ENCODE results near the gene F11R. TPM values are rescaled to one million over a fixed set of nuclear protein-coding genes. Genes with fewer than 3 reads are reported as not detected.

Gene F11R
- total RNA-seq, 3 donors from 2014 or later (not counting 1 experiment from before 2014, with no cell fraction given) = 27.8 to 34.6 (median 30.2) TPM

GRCh38 chr1:161013488-161014230 is 7.3 kb downstream of the F11R start:
- peak; percentile 61 to 79 for DNase-seq
- Mint-ChIP-seq H3K4me3 (peak overlapping the region; percentile 87), H3K27ac (peak overlapping the region; percentile 94 to 98), H3K9me3 (no peaks in the 10 kb centered on the region), H3K4me1 (peaks cover 20 to 26% of the 10 kb centered on the region in 2 donors), H3K36me3 (no peaks in the 10 kb centered on the region), H3K27me3 (ENCODE audit: low read depth in 2 of 2) (no peaks in the 10 kb centered on the region)
- Histone ChIP-seq H3K27ac (ENCODE audit: low read length) (peak overlapping the region; percentile 81), H3K36me3 (ENCODE audit: control insufficient read depth, insufficient read depth, low read length) (no peaks in the 10 kb centered on the region), H3K27me3 (ENCODE audit: control insufficient read depth, insufficient read depth, low read length) (no peaks in the 10 kb centered on the region), H3K9me3 (ENCODE audit: control insufficient read depth, insufficient read depth, low read length) (no peaks in the 10 kb centered on the region), H3K4me1 (ENCODE audit: control insufficient read depth, insufficient read depth, low read length) (peaks cover 25% of the 10 kb centered on the region), H3K4me3 (ENCODE audit: low read length) (peak overlapping the region; percentile 7)
- WGBS (ENCODE audit: insufficient coverage) = 4% methylated on average over 15 of the region's 15 CpGs
- peak; percentile 88 to 93 (median 89) for ATAC-seq
- intact Hi-C loops (cut with micrococcal nuclease) = no loop called here
- TF ChIP-seq, protein P1, sequence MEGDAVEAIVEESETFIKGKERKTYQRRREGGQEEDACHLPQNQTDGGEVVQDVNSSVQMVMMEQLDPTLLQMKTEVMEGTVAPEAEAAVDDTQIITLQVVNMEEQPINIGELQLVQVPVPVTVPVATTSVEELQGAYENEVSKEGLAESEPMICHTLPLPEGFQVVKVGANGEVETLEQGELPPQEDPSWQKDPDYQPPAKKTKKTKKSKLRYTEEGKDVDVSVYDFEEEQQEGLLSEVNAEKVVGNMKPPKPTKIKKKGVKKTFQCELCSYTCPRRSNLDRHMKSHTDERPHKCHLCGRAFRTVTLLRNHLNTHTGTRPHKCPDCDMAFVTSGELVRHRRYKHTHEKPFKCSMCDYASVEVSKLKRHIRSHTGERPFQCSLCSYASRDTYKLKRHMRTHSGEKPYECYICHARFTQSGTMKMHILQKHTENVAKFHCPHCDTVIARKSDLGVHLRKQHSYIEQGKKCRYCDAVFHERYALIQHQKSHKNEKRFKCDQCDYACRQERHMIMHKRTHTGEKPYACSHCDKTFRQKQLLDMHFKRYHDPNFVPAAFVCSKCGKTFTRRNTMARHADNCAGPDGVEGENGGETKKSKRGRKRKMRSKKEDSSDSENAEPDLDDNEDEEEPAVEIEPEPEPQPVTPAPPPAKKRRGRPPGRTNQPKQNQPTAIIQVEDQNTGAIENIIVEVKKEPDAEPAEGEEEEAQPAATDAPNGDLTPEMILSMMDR (IDR thresholded peaks at IDR 0.05) = no peak

- peak overlapping the region; percentile 94 to 98 for H3K27ac Mint-ChIP-seq
- Histone ChIP-seq H3K27ac (ENCODE audit: low read length) (peak overlapping the region; percentile 81), H3K9me3 (ENCODE audit: control insufficient read depth, insufficient read depth, low read length) (no peaks in the 10 kb centered on the region), H3K27me3 (ENCODE audit: control insufficient read depth, insufficient read depth, low read length) (no peaks in the 10 kb centered on the region), H3K4me1 (ENCODE audit: control insufficient read depth, insufficient read depth, low read length) (peaks cover 25% of the 10 kb centered on the region), H3K4me3 (ENCODE audit: low read length) (peak overlapping the region; percentile 7), H3K36me3 (ENCODE audit: control insufficient read depth, insufficient read depth, low read length) (no peaks in the 10 kb centered on the region)
- TF ChIP-seq, protein P1 (IDR thresholded peaks at IDR 0.05) = no peak
- H3K4me1 Mint-ChIP-seq = peaks cover 20 to 22% of the 10 kb centered on the region in 2 donors
- H3K4me3 Mint-ChIP-seq = peak overlapping the region; percentile 87
- no peaks in the 10 kb centered on the region for H3K9me3 Mint-ChIP-seq
- H3K36me3 Mint-ChIP-seq = no peaks in the 10 kb centered on the region
- no peaks in the 10 kb centered on the region for H3K27me3 Mint-ChIP-seq (ENCODE audit: low read depth in 2 of 2)
- ATAC-seq (peak in 1 of 3 donors; percentile 47), DNase-seq (no peak)
- intact Hi-C loops (cut with micrococcal nuclease) = no loop called here
These were observed 7.8 kb downstream of the F11R start for GRCh38 chr1:161013131-161013487.

DNA sequence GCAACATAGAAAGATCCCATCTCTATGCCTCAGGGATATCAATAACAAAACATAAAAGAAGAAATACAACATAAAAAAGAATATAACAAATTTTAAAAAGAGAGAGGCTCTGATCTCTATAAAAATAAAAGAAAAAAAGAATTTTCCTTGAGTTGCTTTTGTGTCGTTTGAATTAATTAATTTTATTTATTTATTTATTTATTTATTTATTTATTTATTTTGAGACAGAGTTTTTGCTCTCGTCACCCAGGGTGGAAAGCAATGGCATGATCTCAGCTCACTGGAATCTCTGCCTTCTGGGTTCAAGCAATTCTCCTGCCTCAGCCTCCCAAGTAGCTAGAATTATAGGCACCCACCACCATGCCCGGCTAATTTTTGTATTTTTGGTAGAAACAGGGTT is 8.5 kb downstream of the F11R start:
- no peaks in the 10 kb centered on the region for H3K9me3 ChIP-seq (ENCODE audit: control insufficient read depth, insufficient read depth, low read length)
- ATAC-seq (no peak), DNase-seq (no peak)
- H3K4me1 ChIP-seq (ENCODE audit: control insufficient read depth, insufficient read depth, low read length) = peaks cover 21% of the 10 kb centered on the region
- intact Hi-C loops (cut with micrococcal nuclease) = no loop called here
- TF ChIP-seq, protein P1 (IDR thresholded peaks at IDR 0.05) = no peak
- no peak overlapping the region for H3K4me3 ChIP-seq (ENCODE audit: low read length)
- Mint-ChIP-seq H3K36me3 (no peaks in the 10 kb centered on the region), H3K4me1 (peaks cover 19 to 20% of the 10 kb centered on the region in 2 donors), H3K27ac (peak overlapping the region; percentile 64 to 98), H3K9me3 (no peaks in the 10 kb centered on the region), H3K4me3 (peak overlapping the region; percentile 37), H3K27me3 (ENCODE audit: low read depth in 2 of 2) (no peaks in the 10 kb centered on the region)
- H3K36me3 ChIP-seq (ENCODE audit: control insufficient read depth, insufficient read depth, low read length) = no peaks in the 10 kb centered on the region
- 88% methylated on average over 1 of the region's 3 CpGs for WGBS (ENCODE audit: insufficient coverage)
- H3K27ac ChIP-seq (ENCODE audit: low read length) = no peak overlapping the region
- H3K27me3 ChIP-seq (ENCODE audit: control insufficient read depth, insufficient read depth, low read length) = no peaks in the 10 kb centered on the region

All from natural killer cell (primary cell).